Measurements from ENCODE around the gene ZNF408.
"Not testable (repeated sequence)": the region's sequence is repeated elsewhere in the genome, so short reads cannot be mapped to it uniquely, and the experiment has no call there.

Gene ZNF408

GRCh38 chr11:46667043-46667481 lies 33.8 kb upstream of the ZNF408 start:
- ATAC-seq = no peak
- TF ChIP-seq GLIS3 (CRISPR knock-in tag; IDR thresholded peaks at IDR 0.05) (no peak), ESRRG (CRISPR knock-in tag; IDR thresholded peaks at IDR 0.05) (no peak), ZNF565 (CRISPR knock-in tag; conservative IDR thresholded peaks at IDR 0.05; ENCODE audit: low read depth) (no peak), RARB (CRISPR knock-in tag; IDR thresholded peaks at IDR 0.05) (no peak), ZFP3 (CRISPR knock-in tag; IDR thresholded peaks at IDR 0.05) (no peak)
- TF ChIP-seq, protein P1, sequence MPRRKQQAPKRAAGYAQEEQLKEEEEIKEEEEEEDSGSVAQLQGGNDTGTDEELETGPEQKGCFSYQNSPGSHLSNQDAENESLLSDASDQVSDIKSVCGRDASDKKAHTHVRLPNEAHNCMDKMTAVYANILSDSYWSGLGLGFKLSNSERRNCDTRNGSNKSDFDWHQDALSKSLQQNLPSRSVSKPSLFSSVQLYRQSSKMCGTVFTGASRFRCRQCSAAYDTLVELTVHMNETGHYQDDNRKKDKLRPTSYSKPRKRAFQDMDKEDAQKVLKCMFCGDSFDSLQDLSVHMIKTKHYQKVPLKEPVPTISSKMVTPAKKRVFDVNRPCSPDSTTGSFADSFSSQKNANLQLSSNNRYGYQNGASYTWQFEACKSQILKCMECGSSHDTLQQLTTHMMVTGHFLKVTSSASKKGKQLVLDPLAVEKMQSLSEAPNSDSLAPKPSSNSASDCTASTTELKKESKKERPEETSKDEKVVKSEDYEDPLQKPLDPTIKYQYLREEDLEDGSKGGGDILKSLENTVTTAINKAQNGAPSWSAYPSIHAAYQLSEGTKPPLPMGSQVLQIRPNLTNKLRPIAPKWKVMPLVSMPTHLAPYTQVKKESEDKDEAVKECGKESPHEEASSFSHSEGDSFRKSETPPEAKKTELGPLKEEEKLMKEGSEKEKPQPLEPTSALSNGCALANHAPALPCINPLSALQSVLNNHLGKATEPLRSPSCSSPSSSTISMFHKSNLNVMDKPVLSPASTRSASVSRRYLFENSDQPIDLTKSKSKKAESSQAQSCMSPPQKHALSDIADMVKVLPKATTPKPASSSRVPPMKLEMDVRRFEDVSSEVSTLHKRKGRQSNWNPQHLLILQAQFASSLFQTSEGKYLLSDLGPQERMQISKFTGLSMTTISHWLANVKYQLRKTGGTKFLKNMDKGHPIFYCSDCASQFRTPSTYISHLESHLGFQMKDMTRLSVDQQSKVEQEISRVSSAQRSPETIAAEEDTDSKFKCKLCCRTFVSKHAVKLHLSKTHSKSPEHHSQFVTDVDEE (CRISPR knock-in tag; IDR thresholded peaks at IDR 0.05) = no peak

DNA sequence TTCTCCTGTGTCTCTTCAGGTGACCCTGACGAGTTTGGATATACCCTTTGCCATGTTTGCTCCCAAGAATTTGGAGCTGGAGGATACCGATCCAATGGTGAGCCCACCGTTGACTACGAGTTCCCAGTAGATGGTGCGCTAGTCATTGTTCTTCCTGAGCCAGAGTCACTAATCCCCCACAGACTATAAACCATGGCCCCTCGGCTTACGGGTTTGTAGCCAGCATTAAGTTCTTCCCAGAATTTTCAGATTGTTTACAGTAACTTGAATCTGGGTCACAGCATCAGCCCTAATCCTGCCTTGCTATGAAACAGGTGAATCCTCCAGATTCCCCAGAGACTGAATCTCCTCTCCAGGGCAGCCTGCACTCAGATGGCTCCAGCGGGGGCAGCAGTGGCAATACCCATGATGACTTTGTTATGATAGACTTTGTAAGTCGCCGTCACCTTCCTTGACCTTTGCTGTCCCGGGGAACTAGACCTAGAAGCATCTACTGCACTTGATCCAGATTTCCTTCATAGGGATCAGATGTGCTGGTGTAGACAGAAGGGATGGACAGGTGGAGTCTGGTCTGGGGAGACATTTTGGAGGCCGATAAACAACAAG lies 32.2 kb upstream of the ZNF408 start:
- ATAC-seq = no peak
- TF ChIP-seq ZNF8 (CRISPR knock-in tag; IDR thresholded peaks at IDR 0.05) = no peak
- TF ChIP-seq ARNTL (CRISPR knock-in tag; IDR thresholded peaks at IDR 0.05; ENCODE audit: borderline replicate concordance, low read depth) = no peak
- no peak for TF ChIP-seq BACH2 (CRISPR knock-in tag; IDR thresholded peaks at IDR 0.05; ENCODE audit: borderline replicate concordance)
- TF ChIP-seq OSR1 (CRISPR knock-in tag; IDR thresholded peaks at IDR 0.05) = no peak
- TF ChIP-seq, protein P2, sequence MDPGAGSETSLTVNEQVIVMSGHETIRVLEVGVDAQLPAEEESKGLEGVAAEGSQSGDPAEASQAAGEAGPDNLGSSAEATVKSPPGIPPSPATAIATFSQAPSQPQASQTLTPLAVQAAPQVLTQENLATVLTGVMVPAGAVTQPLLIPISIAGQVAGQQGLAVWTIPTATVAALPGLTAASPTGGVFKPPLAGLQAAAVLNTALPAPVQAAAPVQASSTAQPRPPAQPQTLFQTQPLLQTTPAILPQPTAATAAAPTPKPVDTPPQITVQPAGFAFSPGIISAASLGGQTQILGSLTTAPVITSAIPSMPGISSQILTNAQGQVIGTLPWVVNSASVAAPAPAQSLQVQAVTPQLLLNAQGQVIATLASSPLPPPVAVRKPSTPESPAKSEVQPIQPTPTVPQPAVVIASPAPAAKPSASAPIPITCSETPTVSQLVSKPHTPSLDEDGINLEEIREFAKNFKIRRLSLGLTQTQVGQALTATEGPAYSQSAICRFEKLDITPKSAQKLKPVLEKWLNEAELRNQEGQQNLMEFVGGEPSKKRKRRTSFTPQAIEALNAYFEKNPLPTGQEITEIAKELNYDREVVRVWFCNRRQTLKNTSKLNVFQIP (CRISPR knock-in tag; IDR thresholded peaks at IDR 0.05; ENCODE audit: borderline replicate concordance, low read depth) = no peak
- TF ChIP-seq ZC3H10 (CRISPR knock-in tag; IDR thresholded peaks at IDR 0.05) = no peak
- no peak for TF ChIP-seq ZFP30 (CRISPR knock-in tag; IDR thresholded peaks at IDR 0.05)

DNA sequence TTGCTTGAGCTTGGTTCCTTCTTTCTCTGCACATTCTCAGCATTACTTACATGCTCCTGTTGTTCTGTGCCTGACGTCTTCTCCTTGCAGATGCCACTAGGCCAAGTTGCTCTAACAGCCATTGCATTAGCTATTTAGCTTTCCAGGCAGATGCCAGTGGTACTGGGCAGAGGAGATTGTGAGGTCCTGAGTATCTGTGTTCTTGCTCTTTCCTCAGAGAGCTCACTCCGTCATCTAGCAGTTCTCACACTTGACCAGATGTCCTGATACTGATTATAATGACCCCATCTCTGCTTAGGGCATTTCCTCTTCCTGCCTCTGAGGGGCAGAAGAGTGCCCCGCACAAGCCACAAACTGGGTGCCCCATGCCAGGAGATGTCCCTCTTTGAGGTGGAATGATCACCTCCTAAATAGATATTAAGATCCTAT lies 31.1 kb upstream of the ZNF408 start:
- no peak for TF ChIP-seq ZNF8 (CRISPR knock-in tag; IDR thresholded peaks at IDR 0.05)
- ATAC-seq = peak; percentile 54

DNA sequence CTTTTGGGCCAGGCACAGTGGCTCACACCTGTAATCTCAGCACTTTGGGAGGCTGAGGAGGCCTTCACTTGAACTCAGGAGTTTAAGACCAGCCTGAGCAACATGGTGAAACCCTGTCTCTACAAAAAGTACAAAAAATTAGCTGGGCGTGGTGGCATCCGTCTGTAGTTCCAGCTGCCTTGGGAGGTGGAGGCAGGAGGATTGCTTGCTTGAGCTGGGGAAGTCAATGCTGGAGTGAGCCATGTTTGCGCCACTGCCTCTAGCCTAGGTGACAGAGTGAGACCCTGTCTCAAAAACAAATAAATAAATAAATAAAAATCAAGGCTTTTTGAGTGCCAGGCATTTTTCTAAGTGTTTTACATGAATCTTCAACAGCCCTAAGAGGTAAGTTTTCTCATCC lies 30.3 kb upstream of the ZNF408 start:
- not testable (repeated sequence) for ATAC-seq

DNA sequence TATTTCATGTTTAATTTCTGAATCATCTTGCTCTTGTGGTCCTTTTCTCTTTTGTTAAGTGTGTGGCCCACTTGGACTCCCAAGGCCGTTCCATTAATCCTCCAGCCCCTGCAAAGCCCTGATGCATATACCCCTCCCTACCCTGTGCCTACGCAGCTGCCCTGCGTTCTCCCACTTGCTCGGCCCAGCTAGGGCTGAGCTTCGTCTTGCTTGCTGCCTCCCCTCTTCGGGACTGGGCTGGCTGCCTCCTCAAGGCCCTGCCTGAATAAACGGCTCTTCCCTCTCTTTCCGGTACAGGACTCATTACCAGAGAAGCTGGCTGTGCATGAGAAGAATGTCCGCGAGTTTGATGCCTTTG lies 28.9 kb upstream of the ZNF408 start:
- no peak for ATAC-seq
- TF ChIP-seq CSDC2 (CRISPR knock-in tag; IDR thresholded peaks at IDR 0.05) = no peak
- TF ChIP-seq ZNF70 (CRISPR knock-in tag; IDR thresholded peaks at IDR 0.05) = no peak
- TF ChIP-seq ARNTL (CRISPR knock-in tag; IDR thresholded peaks at IDR 0.05; ENCODE audit: borderline replicate concordance, low read depth) = no peak

DNA sequence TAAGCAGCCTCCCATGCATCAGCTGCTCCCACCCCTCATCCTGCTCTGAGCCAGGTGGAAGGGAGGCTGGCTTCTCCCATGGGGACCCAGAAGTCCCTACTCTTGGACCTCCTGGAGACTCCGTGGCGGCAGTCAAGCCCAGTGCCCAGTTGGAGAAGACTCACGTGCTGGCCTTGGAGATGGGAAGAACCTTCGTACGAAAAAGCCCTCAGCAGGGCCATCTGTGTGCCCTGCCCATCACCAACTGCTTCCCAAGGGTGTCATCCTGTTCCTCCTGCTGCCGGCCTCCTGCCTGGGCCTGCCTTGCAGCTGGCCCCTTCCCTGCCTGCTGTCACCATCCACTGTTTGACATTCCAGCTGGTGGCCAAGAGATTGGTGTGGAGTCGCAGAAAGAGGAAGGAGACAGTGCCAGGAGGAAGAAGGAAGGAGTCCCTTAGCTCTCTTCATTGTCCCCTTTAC lies 28.4 kb upstream of the ZNF408 start:
- no peak for ATAC-seq
- TF ChIP-seq CSDC2 (CRISPR knock-in tag; IDR thresholded peaks at IDR 0.05) = no peak
- TF ChIP-seq ZC3H10 (CRISPR knock-in tag; IDR thresholded peaks at IDR 0.05) = no peak
- no peak for TF ChIP-seq SNAI2 (CRISPR knock-in tag; IDR thresholded peaks at IDR 0.05)
- TF ChIP-seq ISL1 (CRISPR knock-in tag; IDR thresholded peaks at IDR 0.05) = no peak
- TF ChIP-seq, protein P2 (CRISPR knock-in tag; IDR thresholded peaks at IDR 0.05; ENCODE audit: borderline replicate concordance, low read depth) = no peak
- TF ChIP-seq GLIS3 (CRISPR knock-in tag; IDR thresholded peaks at IDR 0.05) = no peak
- TF ChIP-seq RARB (CRISPR knock-in tag; IDR thresholded peaks at IDR 0.05) = no peak
- no peak for TF ChIP-seq CSRNP3 (CRISPR knock-in tag; IDR thresholded peaks at IDR 0.05)
- TF ChIP-seq, protein P1 (CRISPR knock-in tag; IDR thresholded peaks at IDR 0.05) = no peak
- TF ChIP-seq ESRRG (CRISPR knock-in tag; IDR thresholded peaks at IDR 0.05) = no peak
- TF ChIP-seq ZFP3 (CRISPR knock-in tag; IDR thresholded peaks at IDR 0.05) = no peak
- TF ChIP-seq ZNF8 (CRISPR knock-in tag; IDR thresholded peaks at IDR 0.05) = no peak
- TF ChIP-seq ZNF70 (CRISPR knock-in tag; IDR thresholded peaks at IDR 0.05) = no peak

All from SK-N-SH treated with all-trans-retinoic acid at 6 μM for 48 hours (cell line).